Left hindlimb (tissue), 1 donor: ENCODE data around the gene ZSWIM5.
"Not testable (repeated sequence)": the region's sequence is repeated elsewhere in the genome, so short reads cannot be mapped to it uniquely, and the experiment has no call there.

Experiments
- DNase-seq: peaks from one replicate; pipeline ENCODE4 v3.0.0-alpha.2; 2018

Gene ZSWIM5

GRCh38 chr1:45205910-45206721 lies at the start of gene ZSWIM5:
TSS of gene ZSWIM5 (minus strand) at chr1:45206605. CDS start at chr1:45206350, 255 bp downstream.
- DNase-seq: peak; percentile 72

GRCh38 chr1:45254490-45254889 lies 48.1 kb upstream of the ZSWIM5 start:
- no peak for DNase-seq

GRCh38 chr1:45250544-45250943 lies 44.1 kb upstream of the ZSWIM5 start:
- DNase-seq: no peak

- not testable (repeated sequence) for DNase-seq
Measured at GRCh38 chr1:45248004-45248403, 41.6 kb upstream of the ZSWIM5 start.

- DNase-seq: no peak
Measured at GRCh38 chr1:45246760-45247159, 40.4 kb upstream of the ZSWIM5 start.

GRCh38 chr1:45246359-45246758 lies 40.0 kb upstream of the ZSWIM5 start:
- not testable (repeated sequence) for DNase-seq

- DNase-seq: no peak
Measured at GRCh38 chr1:45244660-45245059, 38.3 kb upstream of the ZSWIM5 start.

GRCh38 chr1:45243476-45244343 lies 37.3 kb upstream of the ZSWIM5 start:
- no peak for DNase-seq

- DNase-seq: no peak
Measured at GRCh38 chr1:45238846-45239245, 32.4 kb upstream of the ZSWIM5 start.

GRCh38 chr1:45236136-45236535 lies 29.7 kb upstream of the ZSWIM5 start:
- DNase-seq: no peak

- no peak for DNase-seq
Measured at GRCh38 chr1:45230537-45230936, 24.1 kb upstream of the ZSWIM5 start.

GRCh38 chr1:45225598-45225997 lies 19.2 kb upstream of the ZSWIM5 start:
- no peak for DNase-seq

GRCh38 chr1:45223710-45224109 lies 17.3 kb upstream of the ZSWIM5 start:
- not testable (repeated sequence) for DNase-seq

- no peak for DNase-seq
Measured at GRCh38 chr1:45221716-45222115, 15.3 kb upstream of the ZSWIM5 start.

- no peak for DNase-seq
Measured at GRCh38 chr1:45216861-45217260, 10.5 kb upstream of the ZSWIM5 start.

- no peak for DNase-seq
Measured at GRCh38 chr1:45216200-45216541, 9.8 kb upstream of the ZSWIM5 start.

- DNase-seq: no peak
Measured at GRCh38 chr1:45215485-45216199, 9.2 kb upstream of the ZSWIM5 start.

GRCh38 chr1:45213892-45214291 lies 7.5 kb upstream of the ZSWIM5 start:
- no peak for DNase-seq

GRCh38 chr1:45211076-45211475 lies 4.7 kb upstream of the ZSWIM5 start:
- DNase-seq: no peak

- DNase-seq: no peak
Measured at GRCh38 chr1:45206808-45207623, 611 bp upstream of the ZSWIM5 start.

GRCh38 chr1:45205011-45205909 lies 1.1 kb downstream of the ZSWIM5 start:
- peak; percentile 53 for DNase-seq
